Kidney capillary endothelial cell (primary cell): ENCODE results near the gene GPD1.
A peak's percentile ranks its signal among the peaks of the same experiment; 100 is the strongest.
"Not testable (repeated sequence)": the region's sequence is repeated elsewhere in the genome, so short reads cannot be mapped to it uniquely, and the experiment has no call there.

Source experiments
- DNase-seq: peaks from one replicate; pipeline ENCODE4 v3.0.0-alpha.2; 2018; ENCODE audit warnings: low spot score

GPD1 gene

DNA sequence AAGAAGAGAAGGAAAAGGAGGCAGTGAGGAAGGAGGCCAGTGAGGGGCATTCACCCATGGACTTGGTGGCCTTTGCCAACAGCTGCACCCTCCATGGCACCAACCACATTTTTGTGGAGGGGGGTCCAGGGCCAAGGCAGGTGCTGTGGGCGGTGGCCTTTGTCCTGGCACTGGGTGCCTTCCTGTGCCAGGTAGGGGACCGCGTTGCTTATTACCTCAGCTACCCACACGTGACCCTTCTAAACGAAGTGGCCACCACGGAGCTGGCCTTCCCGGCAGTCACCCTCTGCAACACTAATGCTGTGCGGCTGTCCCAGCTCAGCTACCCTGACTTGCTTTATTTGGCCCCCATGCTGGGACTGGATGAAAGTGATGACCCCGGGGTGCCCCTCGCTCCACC is 30.1 kb upstream of the GPD1 start:
- no peak for DNase-seq

DNA sequence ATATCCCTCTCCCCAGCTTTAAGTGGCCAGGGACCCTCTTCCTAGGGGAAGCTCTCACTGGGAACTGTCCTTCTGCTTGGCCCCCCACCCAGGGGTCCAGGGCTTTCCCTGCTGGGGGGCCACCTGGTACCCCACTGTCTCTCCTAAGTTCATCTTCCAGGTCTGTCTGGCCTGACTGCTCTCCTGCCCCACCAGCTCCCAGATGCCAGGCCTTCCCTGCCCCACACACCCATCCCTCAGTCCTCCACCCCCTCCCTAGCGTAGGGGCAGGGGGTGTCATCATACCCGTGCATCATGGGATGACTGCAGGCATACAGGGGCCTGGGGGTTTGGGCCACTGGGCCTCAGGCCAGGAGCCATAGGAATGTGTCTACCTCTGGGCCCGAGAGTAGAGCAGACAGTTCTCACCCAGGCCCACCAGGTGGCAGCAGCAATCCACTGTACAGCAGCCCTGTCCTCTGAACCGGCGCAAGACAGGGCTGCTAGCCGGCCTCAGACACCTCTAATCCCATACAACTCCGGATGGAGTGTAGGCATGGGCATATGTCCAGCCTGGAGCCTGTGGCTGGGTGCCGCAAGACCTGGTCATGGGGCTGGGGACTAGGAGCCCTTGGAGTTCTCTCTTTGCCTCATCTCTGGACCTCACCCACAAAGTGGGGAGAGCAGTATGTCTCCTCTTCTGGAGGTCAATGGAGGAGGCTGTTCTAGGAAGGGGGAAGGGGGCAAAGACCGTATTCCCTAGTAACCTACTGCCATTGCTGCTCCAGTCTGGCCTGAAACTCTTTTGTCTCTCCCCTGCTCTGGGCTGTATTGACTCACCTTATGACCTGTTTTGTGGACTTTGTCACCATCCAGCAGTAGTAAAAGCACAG is 28.6 kb upstream of the GPD1 start:
- peak; percentile 90 for DNase-seq

DNA sequence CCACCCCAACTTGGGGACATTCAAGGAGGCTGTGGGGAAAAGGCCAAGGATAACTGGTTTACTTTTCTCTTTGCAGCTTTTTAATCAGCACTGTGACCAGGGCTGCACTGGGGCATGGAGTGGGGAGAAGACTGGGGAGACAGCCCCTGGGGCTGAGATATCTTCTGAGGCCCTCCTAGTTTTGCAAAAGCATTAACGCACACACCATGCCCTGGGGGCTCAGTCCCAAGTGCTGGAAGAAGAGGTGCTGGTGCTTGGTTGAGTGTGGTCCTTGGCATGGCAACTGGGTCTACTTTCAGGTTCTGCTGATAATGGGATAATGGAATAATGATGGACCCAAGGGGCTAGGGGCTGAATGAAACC is 28.0 kb upstream of the GPD1 start:
- DNase-seq = no peak

DNA sequence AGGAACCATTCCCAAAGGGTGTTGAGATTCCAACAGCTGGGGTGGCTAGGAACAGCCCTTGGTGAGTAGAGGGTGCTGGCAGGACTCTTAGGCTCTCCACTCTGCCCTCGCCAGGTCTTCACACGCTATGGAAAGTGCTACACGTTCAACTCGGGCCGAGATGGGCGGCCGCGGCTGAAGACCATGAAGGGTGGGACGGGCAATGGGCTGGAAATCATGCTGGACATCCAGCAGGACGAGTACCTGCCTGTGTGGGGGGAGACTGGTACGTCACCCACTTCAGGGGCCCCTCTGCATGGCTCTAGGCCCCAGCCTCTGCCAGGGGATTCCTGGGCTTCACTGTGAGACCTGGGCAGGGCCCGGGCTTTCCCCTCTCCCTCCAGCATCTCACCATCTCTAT is 26.7 kb upstream of the GPD1 start:
- no peak for DNase-seq

- DNase-seq = no peak
Observed at GRCh38 chr12:50078281-50078680, 25.5 kb upstream of the GPD1 start.

- DNase-seq = no peak
Observed at GRCh38 chr12:50079771-50080170, 24.0 kb upstream of the GPD1 start.

GRCh38 chr12:50081096-50081808 is 22.6 kb upstream of the GPD1 start:
- DNase-seq = no peak

DNA sequence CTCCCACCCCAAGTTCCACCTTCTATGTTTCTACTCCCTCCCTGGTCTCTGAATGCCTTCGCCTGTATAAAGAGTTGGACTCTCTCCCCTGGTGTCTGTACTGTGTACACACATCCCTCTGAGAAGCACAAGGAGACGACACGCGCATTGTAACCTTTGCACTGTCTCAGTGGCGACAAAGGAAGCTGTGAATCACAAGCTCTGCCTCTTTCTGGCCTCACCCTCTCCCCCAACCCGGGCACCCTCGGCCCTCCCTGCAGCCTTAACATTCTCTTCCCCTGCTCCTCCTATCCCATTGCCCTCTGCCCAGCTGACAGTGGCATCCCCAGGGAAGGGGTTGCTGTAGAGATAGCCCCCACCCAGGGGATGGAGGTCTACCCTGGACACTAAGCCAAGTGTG is 21.2 kb upstream of the GPD1 start:
- DNase-seq = no peak

GRCh38 chr12:50083301-50083700 is 20.5 kb upstream of the GPD1 start:
- no peak for DNase-seq

DNA sequence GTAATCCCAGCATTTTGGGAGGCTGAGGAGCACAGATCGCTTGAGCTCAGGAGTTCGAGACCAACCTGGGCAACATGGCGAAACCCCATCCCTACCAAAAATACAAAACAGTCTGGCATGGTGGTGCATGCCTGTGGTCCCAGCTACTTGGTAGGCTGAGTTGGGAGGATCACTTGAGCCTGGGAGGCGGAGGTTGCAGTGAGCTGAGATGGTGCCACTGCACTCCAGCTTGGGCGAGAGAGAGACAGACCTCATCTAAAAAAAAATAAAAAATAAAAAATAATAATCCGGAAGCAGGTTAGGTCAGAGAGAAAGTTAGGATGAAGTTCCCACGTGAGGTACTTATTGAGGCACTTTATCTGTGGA is 19.4 kb upstream of the GPD1 start:
- DNase-seq = not testable (repeated sequence)

- peak; percentile 75 for DNase-seq
Observed at GRCh38 chr12:50084775-50085614, 18.8 kb upstream of the GPD1 start, which contains the start of gene SMARCD1. Gene SMARCD1, plus strand, starts transcription at chr12:50085342. Its CDS starts 28 bp downstream, at chr12:50085370.

DNA sequence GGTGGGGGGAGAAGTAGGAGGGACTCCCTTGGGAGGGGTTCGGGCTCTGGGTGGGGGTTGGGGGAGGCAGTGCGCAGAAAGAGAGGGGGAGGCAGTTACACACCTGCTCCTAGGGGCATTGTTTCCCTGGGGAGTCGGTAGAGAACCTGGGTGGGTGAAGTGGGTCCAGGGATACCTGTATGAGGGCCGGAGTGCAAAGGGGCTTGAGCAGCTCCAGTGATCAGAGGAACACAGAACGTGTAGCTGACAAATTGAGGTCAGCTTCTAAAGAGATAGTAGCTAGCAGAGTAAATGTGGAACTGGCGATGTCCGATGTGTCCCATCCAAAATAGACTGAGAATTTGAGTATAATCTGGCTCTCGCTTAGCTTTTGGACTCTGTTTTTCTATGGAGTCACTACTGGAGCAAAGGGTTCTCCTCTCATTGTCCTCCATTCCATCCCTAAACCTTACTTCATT is 18.2 kb upstream of the GPD1 start:
- no peak for DNase-seq

DNA sequence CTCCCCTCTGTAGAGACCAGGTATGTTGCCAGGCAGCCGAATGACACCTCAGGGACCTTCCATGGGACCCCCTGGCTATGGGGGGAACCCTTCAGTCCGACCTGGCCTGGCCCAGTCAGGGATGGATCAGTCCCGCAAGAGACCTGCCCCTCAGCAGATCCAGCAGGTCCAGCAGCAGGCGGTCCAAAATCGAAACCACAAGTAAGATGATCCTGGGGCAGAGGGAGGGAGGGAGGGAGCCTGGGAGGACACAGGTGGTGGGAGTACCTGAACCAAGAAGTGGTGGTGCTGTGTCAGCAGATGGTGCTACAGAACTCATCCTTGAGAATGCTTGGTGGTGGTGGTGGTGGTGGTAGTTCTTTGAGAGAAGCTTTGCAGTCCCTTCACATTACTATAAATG is 17.7 kb upstream of the GPD1 start:
- DNase-seq = no peak

DNA sequence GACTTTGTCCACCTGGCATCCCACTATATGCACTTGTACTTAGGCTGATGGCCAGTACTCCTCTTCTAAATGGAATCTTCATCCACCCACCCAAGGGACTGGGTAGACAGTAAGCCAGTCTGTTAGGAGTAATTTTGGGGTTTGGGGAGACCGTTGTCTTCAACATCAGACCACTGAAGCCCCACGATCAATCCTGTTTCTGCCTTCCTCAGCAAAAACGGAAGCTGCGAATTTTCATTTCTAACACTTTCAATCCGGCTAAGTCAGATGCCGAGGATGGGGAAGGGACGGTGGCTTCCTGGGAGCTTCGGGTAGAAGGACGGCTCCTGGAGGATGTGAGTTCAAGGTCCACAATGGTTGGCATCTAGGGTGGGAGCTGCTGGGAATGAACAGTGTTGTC is 16.7 kb upstream of the GPD1 start:
- DNase-seq = no peak

DNA sequence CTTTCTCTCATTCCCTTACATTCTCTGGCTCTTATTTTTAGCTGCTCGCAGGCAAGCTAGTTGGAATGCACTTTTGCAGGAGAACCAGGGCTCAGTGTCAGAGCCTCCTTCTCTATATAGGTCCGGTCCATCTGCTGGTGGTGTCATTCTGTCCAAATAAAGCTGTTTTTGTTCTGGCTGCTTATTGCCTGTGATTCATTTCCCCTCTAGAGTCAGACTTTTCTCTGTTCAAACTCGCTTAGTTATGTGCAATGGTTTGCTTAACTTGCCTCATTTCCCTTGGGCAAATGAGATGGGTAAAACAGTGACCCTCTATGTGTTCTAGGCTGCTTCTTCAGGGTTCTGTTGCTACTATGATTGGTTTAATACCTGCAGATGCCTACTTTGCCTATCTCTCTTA is 15.8 kb upstream of the GPD1 start:
- DNase-seq = peak; percentile 84

- DNase-seq = no peak
Observed at GRCh38 chr12:50088577-50089335, 15.1 kb upstream of the GPD1 start.

GRCh38 chr12:50089730-50090129 is 14.1 kb upstream of the GPD1 start:
- no peak for DNase-seq

DNA sequence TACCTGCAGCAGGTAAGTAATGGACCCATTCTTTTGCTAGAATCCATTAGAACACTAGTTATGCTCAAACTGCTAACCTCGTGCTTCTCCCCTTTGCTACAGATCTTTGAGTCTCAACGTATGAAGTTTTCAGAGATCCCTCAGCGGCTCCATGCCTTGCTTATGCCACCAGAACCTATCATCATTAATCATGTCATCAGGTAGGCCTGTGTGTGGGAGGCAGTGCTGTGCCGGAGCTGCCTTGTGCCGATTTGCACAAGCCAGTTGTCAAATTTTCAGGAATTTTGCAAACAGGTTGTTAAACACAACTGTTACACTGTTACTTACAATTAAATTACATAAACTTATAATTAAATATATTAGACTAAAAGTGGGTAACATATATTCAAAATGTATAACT is 13.4 kb upstream of the GPD1 start:
- DNase-seq = no peak

DNA sequence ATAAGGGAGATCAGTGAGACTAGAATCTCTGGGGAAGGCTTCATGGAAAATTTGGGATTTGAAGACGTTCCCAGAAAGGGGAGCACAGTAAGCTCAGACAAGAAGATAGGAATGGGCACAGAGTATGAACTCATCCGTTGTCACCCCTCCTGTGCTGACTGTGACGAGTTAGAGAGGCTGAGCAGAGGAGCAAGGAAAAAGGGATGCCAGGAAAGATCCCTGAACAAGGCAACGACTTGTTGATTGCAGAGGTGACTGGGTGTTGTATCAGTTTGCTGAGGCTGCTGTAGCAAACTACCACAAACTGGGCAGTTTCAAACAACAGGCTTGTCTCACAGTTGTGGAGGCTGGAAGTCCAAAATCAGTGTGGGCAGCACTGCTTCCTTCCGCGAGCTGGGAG is 5.9 kb upstream of the GPD1 start:
- DNase-seq = no peak

DNA sequence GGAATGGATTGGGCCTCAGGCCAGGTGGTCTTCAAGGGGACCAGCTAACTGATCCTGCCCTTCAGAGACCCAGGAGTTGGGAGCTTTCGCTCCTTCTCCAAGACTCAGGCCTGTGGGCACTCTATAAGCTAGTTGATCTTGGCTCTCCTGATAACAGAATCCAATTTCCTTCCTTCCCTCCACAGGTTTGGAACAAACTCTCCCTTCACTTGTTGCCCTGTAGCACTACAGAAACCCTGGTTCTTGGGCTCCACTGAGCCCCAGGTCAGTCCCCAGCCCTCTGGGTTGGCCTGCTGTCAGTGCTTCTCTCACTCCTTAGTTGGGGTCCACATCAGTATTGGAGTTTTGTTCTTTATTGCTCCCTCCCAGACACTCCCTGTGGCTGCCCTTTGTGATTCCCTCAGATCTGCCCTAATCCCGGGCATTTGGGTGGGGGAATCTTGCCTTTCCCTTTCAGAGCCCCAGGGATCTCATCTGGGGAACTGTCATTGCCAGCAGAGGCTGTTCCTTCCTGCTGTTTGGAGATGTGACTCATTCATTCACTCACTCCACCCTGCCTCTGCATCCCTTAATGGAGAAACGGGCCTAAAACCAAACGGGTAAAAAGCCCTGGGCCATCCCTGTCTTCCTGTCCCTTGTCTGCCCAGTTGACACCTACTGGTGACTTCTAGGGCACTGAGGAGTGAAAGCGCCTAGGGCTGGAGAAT is 4.4 kb upstream of the GPD1 start:
- DNase-seq = no peak

DNA sequence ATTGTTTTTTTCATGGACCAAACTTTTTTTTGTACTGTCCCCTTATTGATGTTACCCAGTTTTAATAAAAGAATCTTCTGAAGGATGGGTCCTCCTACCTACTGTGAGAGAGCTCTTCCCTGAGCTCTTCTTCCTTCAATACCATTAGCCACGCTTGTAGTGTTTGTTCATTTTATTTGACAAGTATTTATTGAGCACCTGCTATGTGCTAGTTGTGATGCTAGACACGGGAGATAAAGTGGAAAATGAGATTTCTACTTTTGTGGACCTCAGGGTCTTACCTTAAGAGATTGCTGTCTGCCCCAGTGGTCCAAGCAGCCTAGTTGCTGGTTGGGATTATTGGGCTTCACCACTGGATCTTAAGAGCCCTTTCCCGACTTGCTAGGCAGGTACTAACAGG is 3.2 kb upstream of the GPD1 start:
- DNase-seq = no peak
